ENCODE measurements around the gene TMEM45A.
A peak's percentile ranks its signal among the peaks of the same experiment; 100 is the strongest.
"Not testable (repeated sequence)": the region's sequence is repeated elsewhere in the genome, so short reads cannot be mapped to it uniquely, and the experiment has no call there.

The TMEM45A gene

GRCh38 chr3:100492059-100493006, at the start of gene TMEM45A:
Gene TMEM45A (plus strand): TSS chr3:100492619. CDS start chr3:100555212, 62,593 bp downstream.
- peak; percentile 72 to 83 for DNase-seq

GRCh38 chr3:100443690-100444089, 48.7 kb upstream of the TMEM45A start:
- DNase-seq = no peak

- DNase-seq = not testable (repeated sequence)
Observed at GRCh38 chr3:100447067-100447466, 45.4 kb upstream of the TMEM45A start.

GRCh38 chr3:100448079-100448478, 44.3 kb upstream of the TMEM45A start:
- DNase-seq = no peak

GRCh38 chr3:100449214-100449613, 43.2 kb upstream of the TMEM45A start:
- DNase-seq = no peak

GRCh38 chr3:100454677-100455076, 37.7 kb upstream of the TMEM45A start:
- DNase-seq = no peak

- DNase-seq = no peak
Observed at GRCh38 chr3:100455841-100456550, 36.4 kb upstream of the TMEM45A start.

- no peak for DNase-seq
Observed at GRCh38 chr3:100456745-100457144, 35.7 kb upstream of the TMEM45A start.

- no peak for DNase-seq
Observed at GRCh38 chr3:100457811-100458210, 34.6 kb upstream of the TMEM45A start.

GRCh38 chr3:100458814-100459213, 33.6 kb upstream of the TMEM45A start:
- no peak for DNase-seq

GRCh38 chr3:100463002-100463401, 29.4 kb upstream of the TMEM45A start:
- DNase-seq = peak; percentile 12 to 33

GRCh38 chr3:100463646-100464155, 28.7 kb upstream of the TMEM45A start:
- no peak for DNase-seq

- no peak for DNase-seq
Observed at GRCh38 chr3:100465892-100466777, 26.3 kb upstream of the TMEM45A start.

GRCh38 chr3:100467133-100467532, 25.3 kb upstream of the TMEM45A start:
- DNase-seq = no peak

GRCh38 chr3:100468676-100469075, 23.7 kb upstream of the TMEM45A start:
- DNase-seq = no peak

- DNase-seq = no peak
Observed at GRCh38 chr3:100470951-100471350, 21.5 kb upstream of the TMEM45A start.

- no peak for DNase-seq
Observed at GRCh38 chr3:100471444-100471843, 21.0 kb upstream of the TMEM45A start.

- DNase-seq = not testable (repeated sequence)
Observed at GRCh38 chr3:100477851-100478360, 14.5 kb upstream of the TMEM45A start.

GRCh38 chr3:100478521-100478920, 13.9 kb upstream of the TMEM45A start:
- DNase-seq = not testable (repeated sequence)

- no peak for DNase-seq
Observed at GRCh38 chr3:100480081-100480480, 12.3 kb upstream of the TMEM45A start.

- no peak for DNase-seq
Observed at GRCh38 chr3:100482176-100482575, 10.2 kb upstream of the TMEM45A start.

- DNase-seq = no peak
Observed at GRCh38 chr3:100483529-100483928, 8.9 kb upstream of the TMEM45A start.

All from CD4-positive, alpha-beta T cell treated with Interferon alpha-2 for 1 hour (primary cell).